GM19023 (cell line): ENCODE measurements around the gene CDC42BPG.
A peak's percentile ranks its signal among the peaks of the same experiment; 100 is the strongest.

Experiments
- ATAC-seq: cut with Tn5 transposase; IDR thresholded peaks from one replicate; pipeline ENCODE4 v1.9.1; 2021; ENCODE audit warnings: mild to moderate bottlenecking, moderate library complexity; ENCODE audit not compliant: unreplicated experiment

CDC42BPG gene

DNA sequence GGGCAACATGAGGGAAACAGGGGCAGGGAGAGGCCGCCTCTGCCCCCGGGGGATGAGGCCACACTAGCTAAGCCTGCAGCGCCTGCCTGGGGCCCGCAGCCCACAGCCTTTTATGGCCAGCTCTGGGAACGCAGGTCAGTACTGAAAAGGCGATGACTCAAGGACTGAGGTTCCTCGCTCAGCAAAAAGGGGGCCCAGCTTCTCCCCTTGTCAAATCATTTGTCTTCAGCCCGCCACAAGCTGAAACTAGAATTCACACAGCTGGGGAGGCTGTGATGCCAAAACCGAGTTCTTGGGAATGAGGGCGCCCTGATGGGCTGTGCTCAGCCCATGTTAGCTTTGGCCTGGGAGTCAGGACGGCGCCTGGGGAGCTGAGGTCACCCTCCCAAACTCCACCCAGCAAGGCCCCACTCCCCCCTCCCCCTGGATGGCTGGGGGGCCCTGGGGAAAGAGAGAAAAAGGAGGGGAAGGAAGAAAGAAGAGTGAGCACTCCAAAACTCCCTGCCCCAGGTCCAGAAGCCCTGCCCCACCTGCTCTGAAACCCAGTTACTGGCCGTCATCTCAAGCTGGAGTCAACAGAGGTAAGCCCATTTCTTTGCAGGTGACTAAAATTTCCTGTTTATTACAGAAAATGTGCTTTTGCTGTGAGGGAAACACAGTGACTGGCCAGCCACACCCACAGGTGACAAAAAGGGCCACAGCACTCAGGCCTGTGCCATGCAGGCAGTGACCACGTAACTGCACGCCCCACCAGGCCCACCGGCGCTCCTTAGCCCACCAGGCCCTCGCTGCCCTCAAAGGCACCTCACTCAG lies 20.2 kb upstream of the CDC42BPG start:
- no peak for ATAC-seq

DNA sequence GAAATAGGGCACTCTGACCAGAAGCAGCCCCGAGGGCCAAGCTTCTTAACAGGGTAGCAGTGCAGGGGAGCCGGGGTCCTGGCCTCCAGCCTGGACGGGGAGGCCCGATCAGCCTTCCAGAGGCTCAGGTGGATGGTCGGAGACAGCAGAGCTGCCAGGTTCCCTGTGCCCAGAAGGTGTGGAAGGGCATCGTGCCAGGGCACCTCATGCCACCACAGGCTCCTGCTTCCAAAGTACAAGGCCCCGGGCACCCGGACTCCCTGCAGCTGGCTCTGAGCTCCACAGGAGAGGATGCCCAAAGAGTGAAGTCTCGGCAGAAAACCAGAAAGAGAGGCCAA lies 19.7 kb upstream of the CDC42BPG start:
- no peak for ATAC-seq

DNA sequence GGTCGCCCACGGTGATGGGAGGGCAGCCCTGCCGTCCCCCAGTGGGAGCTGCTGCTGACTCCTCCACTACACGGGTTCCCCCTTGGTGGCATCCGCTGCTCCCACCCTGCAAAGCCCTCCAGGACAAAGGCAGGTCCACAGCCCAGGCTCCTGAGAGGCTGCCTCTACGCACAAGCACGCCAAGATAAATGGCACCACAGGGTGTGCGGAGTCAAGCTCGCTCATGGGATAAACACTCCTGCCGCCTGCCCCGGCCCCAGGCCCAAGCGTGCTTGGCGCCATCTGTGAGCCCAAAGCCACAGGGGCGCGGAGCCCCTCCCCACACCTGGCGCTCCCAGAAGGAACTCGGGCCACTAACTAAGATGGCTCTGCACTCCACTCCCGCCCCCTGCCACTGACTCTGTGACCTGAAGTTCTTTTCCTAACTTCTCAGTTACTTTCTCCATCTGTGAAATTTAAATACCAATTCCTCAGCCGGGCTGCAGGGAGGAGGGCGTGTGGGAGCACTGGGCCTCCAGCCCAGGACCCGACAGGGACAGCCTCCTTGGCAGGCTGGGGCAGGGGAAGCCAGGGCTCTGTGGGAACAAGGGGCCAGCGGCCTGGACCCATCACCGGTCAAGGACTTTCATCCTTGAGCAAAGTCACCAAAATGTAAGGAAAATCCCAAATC lies 19.1 kb upstream of the CDC42BPG start:
- no peak for ATAC-seq

DNA sequence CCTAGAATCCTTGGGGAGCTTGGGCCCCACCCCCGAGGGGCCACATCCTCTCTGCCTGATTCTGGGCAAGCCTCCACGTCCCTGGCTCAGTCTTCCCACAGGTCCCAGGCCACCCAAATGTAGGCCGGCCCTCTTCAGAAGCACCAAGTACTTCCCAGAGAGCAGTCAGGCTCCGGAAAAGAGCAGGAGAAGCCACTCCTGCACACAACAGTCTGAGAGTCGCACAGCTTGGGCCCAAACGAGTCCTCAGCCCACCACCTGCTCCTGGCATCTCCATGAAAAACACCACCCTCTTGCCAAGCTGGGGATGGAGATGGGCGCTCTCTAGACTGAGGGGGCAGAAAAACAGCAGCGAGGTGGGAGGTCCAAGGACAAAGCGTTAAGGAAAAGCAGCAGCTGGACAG lies 18.5 kb upstream of the CDC42BPG start:
- no peak for ATAC-seq

- ATAC-seq = no peak
Observed at GRCh38 chr11:64861227-64861975, 16.9 kb upstream of the CDC42BPG start.

DNA sequence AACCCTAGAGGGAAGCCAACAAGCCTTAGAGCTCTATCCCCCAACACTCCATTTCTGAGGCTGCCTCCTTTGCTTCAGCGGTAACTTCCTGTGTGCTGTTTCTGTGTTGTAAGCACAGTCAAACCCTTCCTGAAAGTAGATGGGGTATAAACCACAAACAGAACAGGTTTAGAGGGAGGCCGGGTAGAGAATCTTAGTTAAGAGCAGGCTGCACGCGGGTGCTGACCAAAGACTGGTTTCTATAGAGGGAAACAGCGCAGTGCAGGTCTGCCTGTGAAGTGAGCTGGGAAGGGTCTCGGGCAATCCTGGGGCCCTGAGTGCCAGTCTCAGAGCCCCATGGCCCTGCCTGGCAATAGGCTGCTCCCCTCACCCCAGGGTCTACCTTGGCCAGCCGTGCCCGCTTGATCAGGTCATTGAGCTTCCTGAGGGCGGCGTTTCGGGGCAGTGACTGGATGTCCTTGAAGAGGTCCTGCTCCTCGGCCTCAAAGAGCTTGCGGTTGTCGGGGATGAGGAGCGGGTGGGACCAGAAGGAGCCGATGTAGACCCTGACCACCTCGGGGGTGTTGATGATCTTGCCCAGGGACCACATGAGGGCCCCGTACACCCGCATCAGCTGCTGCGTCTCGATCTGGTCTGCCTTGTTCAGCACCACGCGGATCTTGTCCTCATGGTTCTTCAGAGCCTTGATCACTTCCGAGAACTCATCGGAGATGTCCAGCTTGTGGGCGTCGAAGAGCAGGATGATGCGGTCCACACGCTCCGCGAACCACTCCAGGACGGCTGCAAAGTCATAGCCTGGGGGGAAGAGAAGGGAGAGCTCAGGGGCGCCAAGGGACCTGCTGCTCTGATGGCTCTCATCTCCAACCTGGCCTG lies 15.3 kb upstream of the CDC42BPG start:
- peak; percentile 67 for ATAC-seq

DNA sequence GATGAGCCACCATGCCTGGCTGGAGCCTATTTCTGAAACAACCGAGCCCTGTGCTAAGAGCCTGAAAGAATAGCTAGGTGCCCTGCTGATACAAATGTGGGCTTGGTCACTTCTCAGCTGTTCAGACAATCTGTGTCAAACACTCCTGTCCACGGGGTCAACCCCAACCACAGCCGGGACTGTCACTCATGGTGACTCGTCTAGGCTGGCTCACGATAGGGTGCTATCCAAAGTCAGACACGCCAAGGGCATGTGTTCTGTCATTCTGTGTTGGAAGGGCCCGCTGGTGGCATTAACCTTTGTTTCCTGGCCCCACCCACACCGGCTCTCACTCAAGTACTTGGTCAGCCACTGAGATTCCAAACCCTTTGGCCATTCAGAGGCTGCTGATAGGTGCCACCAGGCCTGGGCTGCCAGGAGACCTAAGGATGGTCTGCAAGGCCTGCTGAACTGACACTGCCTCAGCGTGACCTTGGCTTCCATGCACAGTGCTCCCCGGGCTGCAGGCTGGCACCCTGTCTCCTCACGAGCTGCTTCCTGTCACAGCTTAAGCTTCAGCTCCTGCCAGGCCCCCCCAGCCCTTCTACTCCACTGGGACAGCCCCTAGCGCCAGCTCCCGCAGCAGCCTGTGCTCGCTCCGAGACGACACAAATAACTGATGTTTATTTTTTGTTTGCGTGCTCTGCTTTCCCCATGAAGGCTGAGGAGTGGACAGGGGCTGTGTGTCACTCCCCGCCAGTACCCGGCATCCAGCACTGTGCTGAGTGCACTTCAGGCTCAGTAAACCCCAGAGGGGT lies 14.2 kb upstream of the CDC42BPG start:
- ATAC-seq = peak; percentile 17

DNA sequence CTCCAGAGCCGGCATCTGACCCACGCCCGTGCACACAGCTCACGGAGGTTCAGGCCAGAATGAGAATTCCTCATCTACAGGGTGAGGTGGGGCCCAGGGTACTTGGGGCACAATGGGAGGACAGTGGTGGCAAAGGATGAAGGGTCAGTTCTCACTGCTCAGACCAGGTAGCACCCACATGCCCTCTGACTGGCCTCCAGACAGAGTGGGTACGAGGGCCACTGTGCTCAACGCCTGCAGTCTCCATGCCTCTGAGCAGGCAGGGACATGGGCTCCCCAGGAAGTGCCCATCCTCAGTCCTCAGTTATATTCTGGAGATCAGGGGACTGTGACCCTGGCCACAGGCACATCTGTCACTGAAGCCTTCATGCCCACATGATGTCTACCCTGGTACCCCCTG lies 13.0 kb upstream of the CDC42BPG start:
- ATAC-seq = no peak

DNA sequence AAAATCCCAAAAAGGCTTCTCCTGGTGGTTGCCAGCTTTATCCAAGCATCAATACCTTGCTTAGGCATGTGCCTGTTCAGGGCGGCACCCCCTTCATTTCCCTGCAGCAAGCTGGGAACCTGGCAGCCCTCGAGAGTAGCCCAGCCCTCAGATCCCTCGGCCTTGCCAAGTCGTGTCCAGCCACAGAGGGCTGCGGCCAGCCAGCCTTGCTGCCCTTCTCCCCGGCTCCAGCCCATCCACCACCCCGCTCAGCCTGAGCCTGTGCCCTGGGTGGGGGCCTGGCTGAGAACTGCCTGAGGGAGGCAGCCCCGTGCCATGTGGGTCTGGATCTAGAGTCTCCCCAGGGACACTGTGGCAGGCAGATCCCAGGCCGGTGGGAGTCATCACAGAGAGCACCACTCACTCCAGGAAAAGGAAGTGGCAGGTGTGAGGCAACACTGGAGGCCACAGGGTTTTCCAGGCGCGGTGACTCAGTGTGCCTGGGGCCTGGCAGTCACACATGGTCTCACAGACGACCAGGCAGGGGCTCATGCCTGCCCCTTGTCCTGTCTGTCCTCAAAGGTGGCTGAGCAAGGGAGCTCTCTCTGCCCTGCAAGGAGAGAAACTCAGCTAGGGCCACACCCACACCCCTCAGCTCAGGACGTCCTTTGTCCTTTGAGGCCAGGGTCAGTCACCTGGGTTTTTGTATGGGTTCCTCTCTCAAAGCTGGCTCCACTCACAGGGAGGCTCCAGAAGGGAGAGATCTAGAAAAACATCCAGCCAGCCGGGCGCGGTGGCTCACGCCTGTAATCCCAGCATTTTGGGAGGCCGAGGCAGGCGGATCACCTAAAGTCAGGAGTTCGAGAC lies 12.2 kb upstream of the CDC42BPG start:
- no peak for ATAC-seq

GRCh38 chr11:64855596-64856304 lies 11.3 kb upstream of the CDC42BPG start:
- ATAC-seq = no peak

- no peak for ATAC-seq
Observed at GRCh38 chr11:64854534-64855502, 10.4 kb upstream of the CDC42BPG start.

- ATAC-seq = no peak
Observed at GRCh38 chr11:64854157-64854533, 9.7 kb upstream of the CDC42BPG start.

- ATAC-seq = no peak
Observed at GRCh38 chr11:64853709-64854108, 9.3 kb upstream of the CDC42BPG start.

DNA sequence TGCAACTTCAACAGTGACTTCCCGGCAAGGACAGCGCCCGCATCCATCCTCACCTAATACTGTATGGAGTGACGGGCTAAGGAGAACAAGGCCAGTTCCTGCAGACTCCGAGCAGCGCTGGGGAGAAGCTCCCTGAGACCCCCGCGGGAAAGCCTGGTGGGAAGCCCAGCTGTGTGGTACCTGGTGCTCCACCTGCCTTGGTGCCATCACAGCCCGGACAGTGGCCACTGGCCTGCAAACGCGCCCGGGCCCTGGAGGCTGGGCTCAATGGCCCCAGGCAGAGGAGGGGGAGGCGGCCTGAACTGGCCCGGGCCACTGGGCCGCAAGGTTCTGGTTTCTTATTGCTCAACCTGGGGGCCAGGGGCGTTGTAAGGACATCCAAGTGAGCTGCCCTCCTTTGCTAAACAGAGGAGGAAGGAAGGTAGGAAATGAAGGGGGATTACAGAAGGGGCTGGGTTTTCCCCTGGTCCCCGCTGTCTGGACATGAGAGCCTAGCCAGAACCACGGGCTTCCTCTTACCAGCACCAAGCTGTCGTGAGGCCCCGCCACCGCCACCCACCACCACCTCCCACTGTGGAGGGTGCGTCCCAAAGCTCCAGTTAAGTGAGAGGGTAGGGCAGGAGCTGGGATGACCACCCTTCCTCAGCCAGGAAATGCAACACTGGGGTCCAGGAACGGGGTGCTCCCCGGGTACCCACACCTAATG lies 8.5 kb upstream of the CDC42BPG start:
- no peak for ATAC-seq

DNA sequence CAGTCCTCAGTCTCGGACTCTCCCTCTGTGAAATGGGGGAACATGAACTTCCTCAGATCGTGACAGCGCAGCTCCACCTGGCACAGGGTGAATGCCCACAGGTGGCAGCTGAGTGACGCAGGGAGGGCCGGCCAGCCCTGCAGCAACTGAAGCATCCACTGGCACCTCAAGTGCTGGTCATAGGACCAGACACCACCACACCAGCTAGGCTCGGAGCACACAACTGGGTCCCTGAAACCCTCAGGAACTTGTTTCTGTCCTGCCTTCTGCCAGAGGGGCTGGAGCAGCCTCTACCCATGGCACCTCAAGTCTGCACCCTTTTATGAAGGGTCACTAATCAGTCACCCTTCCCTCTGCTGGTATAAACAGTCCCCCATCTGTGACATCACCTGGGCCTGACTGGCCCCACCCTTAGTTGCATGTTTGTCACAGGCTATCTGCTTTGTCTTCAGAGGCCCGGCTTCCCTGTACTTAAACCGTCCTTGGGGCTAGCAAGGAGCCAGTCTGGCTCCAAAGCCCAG lies 7.4 kb upstream of the CDC42BPG start:
- ATAC-seq = no peak

DNA sequence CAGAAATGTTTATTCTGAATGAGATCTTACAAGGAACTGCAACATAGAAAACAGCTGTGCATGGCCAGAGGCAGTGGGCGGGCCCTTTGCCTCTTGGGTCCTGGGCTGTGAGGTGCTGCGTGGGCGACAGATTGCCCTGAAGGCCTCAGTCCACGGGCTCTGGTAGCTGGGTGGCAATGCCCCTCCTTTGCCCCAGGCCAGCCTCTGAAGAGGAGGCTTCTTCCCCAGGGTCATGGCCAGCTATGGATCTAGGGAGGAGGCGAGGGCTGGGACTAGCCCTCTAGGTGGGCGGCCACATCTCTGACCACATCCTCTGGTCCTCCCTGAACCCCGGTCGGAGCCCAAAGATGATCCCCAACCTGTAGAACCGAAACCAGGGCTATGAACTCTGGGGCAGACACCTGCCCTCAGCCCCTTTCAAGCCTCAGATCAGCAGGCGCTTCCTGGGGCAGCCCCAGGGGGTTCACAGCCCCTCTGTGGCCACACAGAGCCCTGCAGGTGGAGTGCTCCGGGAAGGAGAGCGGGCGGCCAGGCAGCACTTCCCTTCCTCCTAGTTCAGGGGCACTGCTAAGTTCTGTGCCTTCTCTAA lies 6.6 kb upstream of the CDC42BPG start:
- peak; percentile 59 for ATAC-seq
